OCI-LY1 (cell line): ENCODE measurements around the gene FBXL17.

ENCODE experiments used
- H2AFZ ChIP-seq: fragments of 200-600 bp; sonication (generic), shearing (Covaris generic); 2 replicates; pipeline ENCODE4 v1.6.0; 2014; ENCODE audit warnings: antibody characterized with exemption, mild to moderate bottlenecking, low read length
- H3F3A ChIP-seq: fragments of 200-600 bp; sonication (generic), shearing (Covaris generic); 2 replicates; pipeline ENCODE4 v1.6.0; 2014; ENCODE audit warnings: mild to moderate bottlenecking, antibody characterized with exemption, low read length, moderate library complexity; ENCODE audit not compliant: insufficient read depth
- H3K27ac ChIP-seq: fragments of 200-600 bp; sonication (generic); 2 replicates; pipeline ENCODE4 v1.5.1; 2014; ENCODE audit warnings: low read length, mixed run types, mild to moderate bottlenecking, low read depth; ENCODE audit not compliant: poor library complexity, severe bottlenecking
- H3K27me3 ChIP-seq: fragments of 200-600 bp; sonication (generic); 2 replicates; pipeline ENCODE4 v1.6.0; 2014; ENCODE audit warnings: antibody characterized with exemption, mild to moderate bottlenecking, low read length, moderate library complexity; ENCODE audit not compliant: insufficient read depth
- H3K36me3 ChIP-seq: fragments of 200-600 bp; sonication (generic); 2 replicates; pipeline ENCODE4 v1.6.1; 2014; ENCODE audit warnings: mild to moderate bottlenecking, antibody characterized with exemption, low read length, moderate library complexity, mixed read lengths; ENCODE audit not compliant: insufficient read depth
- H3K4me1 ChIP-seq: fragments of 200-600 bp; sonication (generic); 2 replicates; pipeline ENCODE4 v1.5.1; 2014; ENCODE audit warnings: mild to moderate bottlenecking, low read length, moderate library complexity; ENCODE audit not compliant: insufficient read depth, severe bottlenecking
- H3K4me2 ChIP-seq: fragments of 200-600 bp; sonication (generic), shearing (Covaris generic); 2 replicates; pipeline ENCODE4 v1.6.1; 2014; ENCODE audit warnings: low read length
- H3K4me3 ChIP-seq: fragments of 200-600 bp; sonication (generic); 2 replicates; pipeline ENCODE4 v1.5.1; 2014; ENCODE audit warnings: low read length, low read depth, mild to moderate bottlenecking, mixed read lengths; ENCODE audit not compliant: poor library complexity, severe bottlenecking
- H3K79me2 ChIP-seq: fragments of 200-600 bp; shearing (Covaris generic); 2 replicates; pipeline ENCODE4 v1.6.1; 2016; ENCODE audit warnings: mixed run types, low read length, mixed read lengths; ENCODE audit not compliant: insufficient read depth
- H3K9ac ChIP-seq: fragments of 200-600 bp; sonication (generic), shearing (Covaris generic); 2 replicates; pipeline ENCODE4 v1.6.1; 2014; ENCODE audit warnings: mild to moderate bottlenecking, low read length, mixed read lengths
- H3K9me2 ChIP-seq: fragments of 200-600 bp; sonication (generic), shearing (Covaris generic); 2 replicates; pipeline ENCODE4 v1.6.1; 2014; ENCODE audit warnings: low read depth, mild to moderate bottlenecking, low read length, mixed read lengths
- H3K9me3 ChIP-seq: fragments of 200-600 bp; shearing (Covaris generic); 2 replicates; pipeline ENCODE4 v1.6.1; 2014; ENCODE audit warnings: low read length, mixed read lengths
- H4K20me1 ChIP-seq: fragments of 200-600 bp; sonication (generic), shearing (Covaris generic); 2 replicates; pipeline ENCODE4 v1.6.0; 2016; ENCODE audit warnings: mild to moderate bottlenecking, low read length; ENCODE audit not compliant: insufficient read depth
- CTCF ChIP-seq: fragments of 200-600 bp; sonication (generic), shearing (Covaris generic); IDR thresholded peaks from 2 replicates; pipeline ENCODE4 v1.5.1; 2017; ENCODE audit warnings: mild to moderate bottlenecking, antibody characterized with exemption, low read length, moderate library complexity, mixed read lengths
- EZH2 ChIP-seq: fragments of 200-600 bp; sonication (generic), shearing (Covaris generic); IDR thresholded peaks from 2 replicates; pipeline ENCODE4 v1.8.0; 2017; ENCODE audit warnings: borderline replicate concordance, mixed run types, mild to moderate bottlenecking, antibody characterized with exemption, low read length, moderate library complexity, mixed read lengths

The FBXL17 gene

GRCh38 chr5:107888541-107888940 is 493.4 kb downstream of the FBXL17 start:
- no peak overlapping the region for H3K4me3 ChIP-seq
- no peak overlapping the region for H3K9ac ChIP-seq
- H3K9me2 ChIP-seq: no peaks in the 10 kb centered on the region
- H3K79me2 ChIP-seq: no peaks in the 10 kb centered on the region
- peaks cover 13% of the 10 kb centered on the region for H3K4me1 ChIP-seq
- no peaks in the 10 kb centered on the region for H3K27me3 ChIP-seq
- TF ChIP-seq EZH2 (no peak), CTCF (no peak)
- H3K27ac ChIP-seq: no peak overlapping the region
- H3K9me3 ChIP-seq: no peaks in the 10 kb centered on the region
- no peaks in the 10 kb centered on the region for H4K20me1 ChIP-seq
- H3K36me3 ChIP-seq: no peaks in the 10 kb centered on the region
- H3K4me2 ChIP-seq: no peak overlapping the region
- no peaks in the 10 kb centered on the region for H3F3A ChIP-seq
- H2AFZ ChIP-seq: no peak overlapping the region

- Histone ChIP-seq H3K36me3 (no peaks in the 10 kb centered on the region), H3K27ac (no peak overlapping the region), H3K79me2 (no peaks in the 10 kb centered on the region), H3K9me3 (no peaks in the 10 kb centered on the region), H3K4me2 (peak overlapping the region; percentile 26), H3K4me1 (peaks cover 13% of the 10 kb centered on the region), H3K4me3 (peak overlapping the region; percentile 28), H3K9ac (no peak overlapping the region), H4K20me1 (no peaks in the 10 kb centered on the region), H3K9me2 (no peaks in the 10 kb centered on the region), H3K27me3 (no peaks in the 10 kb centered on the region), H3F3A (no peaks in the 10 kb centered on the region), H2AFZ (peak overlapping the region; percentile 67; the same call in 1 of the 2 replicates)
- TF ChIP-seq CTCF: no peak
Observed at GRCh38 chr5:107887166-107887943, 494.5 kb downstream of the FBXL17 start.

- no peak overlapping the region for H3K4me2 ChIP-seq
Observed at GRCh38 chr5:107885601-107886000, 496.3 kb downstream of the FBXL17 start.

More at GRCh38 chr5:107885601-107886000, 496.3 kb downstream of the FBXL17 start:
- TF ChIP-seq EZH2 (no peak), CTCF (no peak)
- no peaks in the 10 kb centered on the region for H3K9me2 ChIP-seq
- no peak overlapping the region for H3K27ac ChIP-seq
- H3K4me3 ChIP-seq: no peak overlapping the region
- H3F3A ChIP-seq: no peaks in the 10 kb centered on the region
- no peak overlapping the region for H3K9ac ChIP-seq
- no peak overlapping the region for H2AFZ ChIP-seq
- no peaks in the 10 kb centered on the region for H3K36me3 ChIP-seq
- H3K4me1 ChIP-seq: peaks cover 13% of the 10 kb centered on the region
- H3K9me3 ChIP-seq: no peaks in the 10 kb centered on the region
- no peaks in the 10 kb centered on the region for H3K27me3 ChIP-seq
- H3K79me2 ChIP-seq: no peaks in the 10 kb centered on the region
- H4K20me1 ChIP-seq: no peaks in the 10 kb centered on the region
